K562 (cell line): ENCODE measurements around the gene PLA2G2C. TPM values are rescaled to one million over a fixed set of nuclear protein-coding genes. Genes with fewer than 3 reads are reported as not detected.
A peak's percentile ranks its signal among the peaks of the same experiment; 100 is the strongest.

Experiments
- ASH1L ChIP-seq: fragments of 450-650 bp; IDR thresholded peaks from 2 replicates; pipeline ENCODE4 v1.6.1; 2018; ENCODE audit warnings: borderline replicate concordance, mild to moderate bottlenecking, low read depth; ENCODE audit not compliant: partially characterized antibody
- CHD2 ChIP-seq: IDR thresholded peaks from 2 replicates; pipeline ENCODE4 v1.6.1; 2011; ENCODE audit warnings: low read depth, low read length
- EZH2 ChIP-seq: IDR thresholded peaks from 2 replicates; pipeline ENCODE4 v1.6.1; 2012; ENCODE audit warnings: low read depth, mild to moderate bottlenecking, inconsistent platforms, low read length, borderline replicate concordance
- FOXJ3 ChIP-seq: sonication (generic); formaldehyde crosslinking; IDR thresholded peaks from 2 replicates; pipeline ENCODE4 v1.4.0; 2020; ENCODE audit warnings: mild to moderate bottlenecking, missing genetic modification reagents
- FOXK2 ChIP-seq, 2 experiments: fragments of 450-650 bp; IDR thresholded peaks in 1 of 2; conservative IDR thresholded peaks in 1 of 2; 2 replicates each; pipeline ENCODE4 v1.6.1; 2016; ENCODE audit warnings: low read depth in 2 of 2, mild to moderate bottlenecking in 1 of 2
- MBD2 ChIP-seq: sonication (generic); IDR thresholded peaks from 2 replicates; pipeline ENCODE4 v1.6.1; 2016; ENCODE audit warnings: low read depth, borderline replicate concordance
- MCM7 ChIP-seq, 2 experiments: fragments of 450-650 bp; IDR thresholded peaks; 2 replicates each; pipeline ENCODE4 v1.6.1; 2016 to 2018
- MTA2 ChIP-seq: fragments of 450-650 bp; IDR thresholded peaks from 2 replicates; pipeline ENCODE4 v1.6.1; 2016; ENCODE audit warnings: low read depth
- NFXL1 ChIP-seq: fragments of 450-650 bp; formaldehyde crosslinking; IDR thresholded peaks from 2 replicates; pipeline ENCODE4 v1.4.0; 2021; ENCODE audit warnings: mild to moderate bottlenecking
- NRF1 ChIP-seq, 2 experiments: fragments of 450-650 bp; IDR thresholded peaks in 1 of 2; conservative IDR thresholded peaks in 1 of 2; 2 replicates each; pipeline ENCODE4 v1.6.1; 2014; ENCODE audit warnings: mild to moderate bottlenecking in 2 of 2
- OTX1 ChIP-seq: fragments of 450-650 bp; formaldehyde crosslinking; IDR thresholded peaks from 2 replicates; pipeline ENCODE4 v1.4.0; 2022; ENCODE audit warnings: mild to moderate bottlenecking
- SOX6 ChIP-seq: fragments of 450-650 bp; IDR thresholded peaks from 2 replicates; pipeline ENCODE4 v1.6.1; 2014; ENCODE audit warnings: mild to moderate bottlenecking
- SRSF7 ChIP-seq: fragments of 200-400 bp; formaldehyde crosslinking; optimal IDR thresholded peaks from 2 replicates; pipeline ENCODE3; 2017; ENCODE audit warnings: mild to moderate bottlenecking, low read depth, low read length
- TBL1XR1 ChIP-seq, 2 experiments: IDR thresholded peaks; 2 replicates each; pipeline ENCODE4 v1.6.1; 2012; ENCODE audit warnings: improper control_type of control experiment in 2 of 2, low read length in 2 of 2, mild to moderate bottlenecking in 1 of 2
- TEAD2 ChIP-seq: fragments of 450-650 bp; IDR thresholded peaks from 2 replicates; pipeline ENCODE4 v1.6.1; 2016; ENCODE audit warnings: missing genetic modification characterization, control low read depth, missing compliant biosample characterization
- ZNF232 ChIP-seq: sonication (generic); formaldehyde crosslinking; IDR thresholded peaks from 2 replicates; pipeline ENCODE4 v1.8.0; 2022; ENCODE audit warnings: mild to moderate bottlenecking, missing genetic modification reagents
- polyA plus RNA-seq, 8 experiments: library from polyadenylated mRNA; depleted of rRNA in 4 of 8; stranded (reverse) in 5 of 8; unstranded in 3 of 8; fragments of >200 nt; fragmentation: Nextera tagmentation in 2 of 8; fragmentation: Illumina TruSeq in 1 of 8; extraction: Ambion mirVana in 2 of 8; extraction: Trizol in 1 of 8; gene quantifications; 2 replicates each; pipeline versions ENCODE4 v1.2.1 to v1.2.3, GENCODE V29; 2011 to 2014; ENCODE audit warnings: inconsistent platforms in 1 of 8, missing spikeins in 1 of 8
- total RNA-seq, 7 experiments: library from RNA; depleted of rRNA in 6 of 7; stranded (reverse); fragments of >200 nt in 6 of 7; fragmentation: Illumina TruSeq in 2 of 7; extraction: Trizol in 2 of 7; gene quantifications; 2 replicates each; pipeline versions ENCODE4 v1.2.1 to v1.2.3, GENCODE V29; 2011 to 2021; ENCODE audit warnings: low replicate concordance in 1 of 7
- TF ChIP-seq, protein P1 (sequence below): sonication (generic); formaldehyde crosslinking; IDR thresholded peaks from 2 replicates; pipeline ENCODE4 v1.8.0; 2022; ENCODE audit warnings: mild to moderate bottlenecking, missing genetic modification reagents
- TF ChIP-seq, protein P2 (sequence below): sonication (generic); formaldehyde crosslinking; IDR thresholded peaks from 2 replicates; pipeline ENCODE4 v1.8.0; 2023; ENCODE audit warnings: mild to moderate bottlenecking, missing genetic modification reagents
- TF ChIP-seq, protein P3 (sequence below): fragments of 450-650 bp; IDR thresholded peaks from 2 replicates; pipeline ENCODE4 v1.7.1; 2018; ENCODE audit warnings: mild to moderate bottlenecking, low read depth; ENCODE audit not compliant: partially characterized antibody

Gene PLA2G2C
- total and polyA plus RNA-seq, 9 of the 15 experiments (the other 6 are each of a cell fraction or from before 2014, with no cell fraction given): 0.14 to 0.49 (median 0.21) TPM

GRCh38 chr1:20212685-20213331 is 26.5 kb upstream of the PLA2G2C start (continued):
- TF ChIP-seq ZNF232 (CRISPR knock-in tag): no peak
- TF ChIP-seq, protein P1, sequence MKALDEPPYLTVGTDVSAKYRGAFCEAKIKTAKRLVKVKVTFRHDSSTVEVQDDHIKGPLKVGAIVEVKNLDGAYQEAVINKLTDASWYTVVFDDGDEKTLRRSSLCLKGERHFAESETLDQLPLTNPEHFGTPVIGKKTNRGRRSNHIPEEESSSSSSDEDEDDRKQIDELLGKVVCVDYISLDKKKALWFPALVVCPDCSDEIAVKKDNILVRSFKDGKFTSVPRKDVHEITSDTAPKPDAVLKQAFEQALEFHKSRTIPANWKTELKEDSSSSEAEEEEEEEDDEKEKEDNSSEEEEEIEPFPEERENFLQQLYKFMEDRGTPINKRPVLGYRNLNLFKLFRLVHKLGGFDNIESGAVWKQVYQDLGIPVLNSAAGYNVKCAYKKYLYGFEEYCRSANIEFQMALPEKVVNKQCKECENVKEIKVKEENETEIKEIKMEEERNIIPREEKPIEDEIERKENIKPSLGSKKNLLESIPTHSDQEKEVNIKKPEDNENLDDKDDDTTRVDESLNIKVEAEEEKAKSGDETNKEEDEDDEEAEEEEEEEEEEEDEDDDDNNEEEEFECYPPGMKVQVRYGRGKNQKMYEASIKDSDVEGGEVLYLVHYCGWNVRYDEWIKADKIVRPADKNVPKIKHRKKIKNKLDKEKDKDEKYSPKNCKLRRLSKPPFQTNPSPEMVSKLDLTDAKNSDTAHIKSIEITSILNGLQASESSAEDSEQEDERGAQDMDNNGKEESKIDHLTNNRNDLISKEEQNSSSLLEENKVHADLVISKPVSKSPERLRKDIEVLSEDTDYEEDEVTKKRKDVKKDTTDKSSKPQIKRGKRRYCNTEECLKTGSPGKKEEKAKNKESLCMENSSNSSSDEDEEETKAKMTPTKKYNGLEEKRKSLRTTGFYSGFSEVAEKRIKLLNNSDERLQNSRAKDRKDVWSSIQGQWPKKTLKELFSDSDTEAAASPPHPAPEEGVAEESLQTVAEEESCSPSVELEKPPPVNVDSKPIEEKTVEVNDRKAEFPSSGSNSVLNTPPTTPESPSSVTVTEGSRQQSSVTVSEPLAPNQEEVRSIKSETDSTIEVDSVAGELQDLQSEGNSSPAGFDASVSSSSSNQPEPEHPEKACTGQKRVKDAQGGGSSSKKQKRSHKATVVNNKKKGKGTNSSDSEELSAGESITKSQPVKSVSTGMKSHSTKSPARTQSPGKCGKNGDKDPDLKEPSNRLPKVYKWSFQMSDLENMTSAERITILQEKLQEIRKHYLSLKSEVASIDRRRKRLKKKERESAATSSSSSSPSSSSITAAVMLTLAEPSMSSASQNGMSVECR: no peak
- TF ChIP-seq TBL1XR1 (IDR thresholded peaks at IDR 0.05; ENCODE audit: low read length in 2 of 2): peak; percentile 3 to 46; a peak in 1 of 4 replicates
- TF ChIP-seq NFXL1: no peak
- no peak for TF ChIP-seq MBD2
- TF ChIP-seq, protein P2, sequence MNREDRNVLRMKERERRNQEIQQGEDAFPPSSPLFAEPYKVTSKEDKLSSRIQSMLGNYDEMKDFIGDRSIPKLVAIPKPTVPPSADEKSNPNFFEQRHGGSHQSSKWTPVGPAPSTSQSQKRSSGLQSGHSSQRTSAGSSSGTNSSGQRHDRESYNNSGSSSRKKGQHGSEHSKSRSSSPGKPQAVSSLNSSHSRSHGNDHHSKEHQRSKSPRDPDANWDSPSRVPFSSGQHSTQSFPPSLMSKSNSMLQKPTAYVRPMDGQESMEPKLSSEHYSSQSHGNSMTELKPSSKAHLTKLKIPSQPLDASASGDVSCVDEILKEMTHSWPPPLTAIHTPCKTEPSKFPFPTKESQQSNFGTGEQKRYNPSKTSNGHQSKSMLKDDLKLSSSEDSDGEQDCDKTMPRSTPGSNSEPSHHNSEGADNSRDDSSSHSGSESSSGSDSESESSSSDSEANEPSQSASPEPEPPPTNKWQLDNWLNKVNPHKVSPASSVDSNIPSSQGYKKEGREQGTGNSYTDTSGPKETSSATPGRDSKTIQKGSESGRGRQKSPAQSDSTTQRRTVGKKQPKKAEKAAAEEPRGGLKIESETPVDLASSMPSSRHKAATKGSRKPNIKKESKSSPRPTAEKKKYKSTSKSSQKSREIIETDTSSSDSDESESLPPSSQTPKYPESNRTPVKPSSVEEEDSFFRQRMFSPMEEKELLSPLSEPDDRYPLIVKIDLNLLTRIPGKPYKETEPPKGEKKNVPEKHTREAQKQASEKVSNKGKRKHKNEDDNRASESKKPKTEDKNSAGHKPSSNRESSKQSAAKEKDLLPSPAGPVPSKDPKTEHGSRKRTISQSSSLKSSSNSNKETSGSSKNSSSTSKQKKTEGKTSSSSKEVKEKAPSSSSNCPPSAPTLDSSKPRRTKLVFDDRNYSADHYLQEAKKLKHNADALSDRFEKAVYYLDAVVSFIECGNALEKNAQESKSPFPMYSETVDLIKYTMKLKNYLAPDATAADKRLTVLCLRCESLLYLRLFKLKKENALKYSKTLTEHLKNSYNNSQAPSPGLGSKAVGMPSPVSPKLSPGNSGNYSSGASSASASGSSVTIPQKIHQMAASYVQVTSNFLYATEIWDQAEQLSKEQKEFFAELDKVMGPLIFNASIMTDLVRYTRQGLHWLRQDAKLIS: no peak
- TF ChIP-seq, protein P3, sequence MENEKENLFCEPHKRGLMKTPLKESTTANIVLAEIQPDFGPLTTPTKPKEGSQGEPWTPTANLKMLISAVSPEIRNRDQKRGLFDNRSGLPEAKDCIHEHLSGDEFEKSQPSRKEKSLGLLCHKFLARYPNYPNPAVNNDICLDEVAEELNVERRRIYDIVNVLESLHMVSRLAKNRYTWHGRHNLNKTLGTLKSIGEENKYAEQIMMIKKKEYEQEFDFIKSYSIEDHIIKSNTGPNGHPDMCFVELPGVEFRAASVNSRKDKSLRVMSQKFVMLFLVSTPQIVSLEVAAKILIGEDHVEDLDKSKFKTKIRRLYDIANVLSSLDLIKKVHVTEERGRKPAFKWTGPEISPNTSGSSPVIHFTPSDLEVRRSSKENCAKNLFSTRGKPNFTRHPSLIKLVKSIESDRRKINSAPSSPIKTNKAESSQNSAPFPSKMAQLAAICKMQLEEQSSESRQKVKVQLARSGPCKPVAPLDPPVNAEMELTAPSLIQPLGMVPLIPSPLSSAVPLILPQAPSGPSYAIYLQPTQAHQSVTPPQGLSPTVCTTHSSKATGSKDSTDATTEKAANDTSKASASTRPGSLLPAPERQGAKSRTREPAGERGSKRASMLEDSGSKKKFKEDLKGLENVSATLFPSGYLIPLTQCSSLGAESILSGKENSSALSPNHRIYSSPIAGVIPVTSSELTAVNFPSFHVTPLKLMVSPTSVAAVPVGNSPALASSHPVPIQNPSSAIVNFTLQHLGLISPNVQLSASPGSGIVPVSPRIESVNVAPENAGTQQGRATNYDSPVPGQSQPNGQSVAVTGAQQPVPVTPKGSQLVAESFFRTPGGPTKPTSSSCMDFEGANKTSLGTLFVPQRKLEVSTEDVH: no peak
- no peak for TF ChIP-seq OTX1 (CRISPR knock-in tag)
- TF ChIP-seq NRF1 (conservative IDR thresholded peaks at IDR 0.05 in 1 of 2, IDR thresholded peaks at IDR 0.05 in 1 of 2): 0 out of 4 replicates have a peak, but pooled peaks of 1 of the 2 experiments have one; percentile 15
- no peak for TF ChIP-seq ASH1L
- TF ChIP-seq FOXK2 (conservative IDR thresholded peaks at IDR 0.05 in 1 of 2, IDR thresholded peaks at IDR 0.05 in 1 of 2; ENCODE audit: low read depth in 2 of 2): no peak
- no peak for TF ChIP-seq TEAD2 (tag)
- no peak for TF ChIP-seq FOXJ3 (CRISPR knock-in tag)
- TF ChIP-seq MTA2: no peak
- TF ChIP-seq EZH2: no peak
- TF ChIP-seq SOX6: no peak
- TF ChIP-seq SRSF7: no peak
- TF ChIP-seq CHD2: no peak
- no peak for TF ChIP-seq MCM7 (IDR thresholded peaks at IDR 0.05)
